OCI-LY3 (cell line): ENCODE results near the gene SLC22A14.

Source experiments
- EZH2phosphoT487 ChIP-seq: fragments of 200-600 bp; shearing (Covaris generic); IDR thresholded peaks from 2 replicates; pipeline ENCODE4 v1.6.1; 2018; ENCODE audit warnings: antibody characterized with exemption, mixed run types, low read depth
- TF ChIP-seq, protein P1 (sequence below): fragments of 200-600, 300-600 bp; sonication (generic); IDR thresholded peaks from 2 replicates; pipeline ENCODE4 v1.5.1; 2014; ENCODE audit warnings: antibody characterized with exemption, low read length, low read depth

DNA sequence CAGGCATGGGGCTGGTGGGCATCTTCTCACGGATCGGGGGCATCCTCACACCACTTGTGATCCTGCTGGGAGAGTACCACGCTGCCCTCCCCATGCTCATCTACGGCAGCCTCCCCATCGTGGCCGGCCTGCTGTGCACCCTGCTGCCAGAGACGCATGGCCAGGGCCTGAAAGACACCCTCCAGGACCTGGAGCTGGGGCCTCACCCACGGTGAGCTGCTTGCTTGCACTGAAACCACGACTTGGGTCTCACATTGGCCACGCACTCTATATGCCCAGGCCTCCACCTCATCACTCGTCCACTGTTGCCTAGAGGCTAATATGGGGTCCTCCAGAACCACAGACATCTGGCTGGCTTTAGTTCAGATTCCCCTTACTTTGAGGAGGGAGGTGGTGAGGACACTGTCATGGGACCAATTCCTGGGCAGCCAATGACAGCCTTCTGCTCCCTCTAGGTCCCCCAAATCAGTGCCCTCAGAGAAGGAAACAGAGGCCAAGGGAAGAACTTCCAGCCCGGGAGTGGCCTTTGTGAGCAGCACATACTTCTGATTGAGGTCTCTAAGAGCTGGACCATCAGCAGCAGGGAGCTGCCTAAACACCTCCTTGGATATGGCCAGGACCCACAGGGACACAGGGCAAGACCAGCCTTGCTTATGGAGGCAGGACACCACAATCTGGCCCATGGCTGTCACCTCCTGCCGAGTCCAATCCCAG lies 5.0 kb upstream of the SLC22A14 start:
- TF ChIP-seq, protein P1, sequence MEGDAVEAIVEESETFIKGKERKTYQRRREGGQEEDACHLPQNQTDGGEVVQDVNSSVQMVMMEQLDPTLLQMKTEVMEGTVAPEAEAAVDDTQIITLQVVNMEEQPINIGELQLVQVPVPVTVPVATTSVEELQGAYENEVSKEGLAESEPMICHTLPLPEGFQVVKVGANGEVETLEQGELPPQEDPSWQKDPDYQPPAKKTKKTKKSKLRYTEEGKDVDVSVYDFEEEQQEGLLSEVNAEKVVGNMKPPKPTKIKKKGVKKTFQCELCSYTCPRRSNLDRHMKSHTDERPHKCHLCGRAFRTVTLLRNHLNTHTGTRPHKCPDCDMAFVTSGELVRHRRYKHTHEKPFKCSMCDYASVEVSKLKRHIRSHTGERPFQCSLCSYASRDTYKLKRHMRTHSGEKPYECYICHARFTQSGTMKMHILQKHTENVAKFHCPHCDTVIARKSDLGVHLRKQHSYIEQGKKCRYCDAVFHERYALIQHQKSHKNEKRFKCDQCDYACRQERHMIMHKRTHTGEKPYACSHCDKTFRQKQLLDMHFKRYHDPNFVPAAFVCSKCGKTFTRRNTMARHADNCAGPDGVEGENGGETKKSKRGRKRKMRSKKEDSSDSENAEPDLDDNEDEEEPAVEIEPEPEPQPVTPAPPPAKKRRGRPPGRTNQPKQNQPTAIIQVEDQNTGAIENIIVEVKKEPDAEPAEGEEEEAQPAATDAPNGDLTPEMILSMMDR, result no peak
- no peak for TF ChIP-seq EZH2phosphoT487
